Ishikawa (cell line): Measurements from ENCODE around the gene ORMDL1.

Source experiments
- CEBPB ChIP-seq: IDR thresholded peaks from 2 replicates; pipeline ENCODE4 v1.6.1; 2012
- CREB1 ChIP-seq: IDR thresholded peaks from 2 replicates; pipeline ENCODE4 v1.6.1; 2012; ENCODE audit warnings: low read depth
- FOXM1 ChIP-seq: IDR thresholded peaks from 2 replicates; pipeline ENCODE4 v1.6.1; 2012; ENCODE audit warnings: low read depth, borderline replicate concordance
- MAX ChIP-seq: IDR thresholded peaks from 2 replicates; pipeline ENCODE4 v1.6.1; 2012
- RAD21 ChIP-seq: IDR thresholded peaks from 2 replicates; pipeline ENCODE4 v1.6.1; 2012; ENCODE audit warnings: low read depth
- TAF1 ChIP-seq: IDR thresholded peaks from 2 replicates; pipeline ENCODE4 v1.6.1; 2012; ENCODE audit warnings: low read depth, mild to moderate bottlenecking
- TCF12 ChIP-seq: IDR thresholded peaks from 2 replicates; pipeline ENCODE4 v1.6.1; 2012; ENCODE audit warnings: low read depth
- TEAD4 ChIP-seq: IDR thresholded peaks from 2 replicates; pipeline ENCODE4 v1.6.1; 2012

GRCh38 chr2:189756311-189756952 is 27.7 kb downstream of the ORMDL1 start:
- TF ChIP-seq CREB1, result no peak
- TF ChIP-seq RAD21, result no peak
- no peak for TF ChIP-seq FOXM1
- TF ChIP-seq TEAD4, result no peak
- no peak for TF ChIP-seq MAX
- TF ChIP-seq CEBPB, result no peak
- TF ChIP-seq TCF12, result no peak
- no peak for TF ChIP-seq TAF1
